Spinal cord (tissue), 10 donors: Measurements from ENCODE around the gene SLC25A1. TPM values are rescaled to one million over a fixed set of nuclear protein-coding genes. Genes with fewer than 3 reads are reported as not detected.

Source experiments
- DNase-seq, 6 donors: peaks; one replicate each; pipeline versions ENCODE4 v3.0.0 to v3.0.0-alpha.2; 2013 to 2015; ENCODE audit warnings: low spot score in 6 of 6, low read depth in 4 of 6
- H3K27ac ChIP-seq: one replicate; pipeline ENCODE4 v1.5.1; 2013; ENCODE audit warnings: low read depth, low read length, control low read depth
- H3K27me3 ChIP-seq: one replicate; pipeline ENCODE4 v1.6.1; 2013; ENCODE audit warnings: low read length; ENCODE audit not compliant: control insufficient read depth, insufficient read depth
- H3K36me3 ChIP-seq: one replicate; pipeline ENCODE4 v1.6.1; 2013; ENCODE audit warnings: low read length; ENCODE audit not compliant: control insufficient read depth, insufficient read depth
- H3K4me1 ChIP-seq: one replicate; pipeline ENCODE4 v1.6.1; 2013; ENCODE audit warnings: low read length; ENCODE audit not compliant: control insufficient read depth, insufficient read depth
- H3K4me3 ChIP-seq: one replicate; pipeline ENCODE4 v1.5.1; 2013; ENCODE audit warnings: low read depth, low read length, control low read depth
- H3K9me3 ChIP-seq: one replicate; pipeline ENCODE4 v1.6.1; 2013; ENCODE audit warnings: low read length; ENCODE audit not compliant: control insufficient read depth, insufficient read depth
- WGBS: methylation state at CpG from one replicate; pipeline ENCODE4 v1.1.5; 2013; ENCODE audit warnings: missing lambda C conversion rate; ENCODE audit not compliant: insufficient coverage; 5-methylcytosine and 5-hydroxymethylcytosine counted together
- long read RNA-seq, 4 donors: transcript quantifications; one replicate each; lab custom pipeline, GENCODE V29; 2026
- polyA plus RNA-seq, 2 donors: library from polyadenylated mRNA; unstranded; fragments of 120-200 nt; gene quantifications; one replicate each; pipeline ENCODE4 v1.2.1, GENCODE V29; 2013; ENCODE audit not compliant: insufficient read length in 2 of 2
- total RNA-seq, 2 donors: library from RNA; depleted of rRNA in 1 of 2; stranded (reverse); fragments of 120-200 nt in 1 of 2; fragments of >200 nt in 1 of 2; gene quantifications; one replicate each; pipeline versions ENCODE4 v1.2.3 to v1.2.4, GENCODE V29; 2013 to 2014
- donor health status: healthy.

Gene SLC25A1
- total RNA-seq (10 to 100 TPM; 31.4 to 60.5 TPM), polyA plus RNA-seq (100 to 1,000 TPM; 105 to 107 TPM)
- long read RNA-seq, donor 1, transcript SLC25A1-201 (9 exons, 1,648 nt): major isoform, 20 of 24 reads
- long read RNA-seq, donor 1, partial matches to known transcripts: 0 of 24 reads
- long read RNA-seq, donor 1, other reads (novel, unspliced or antisense): 0 of 24 reads
- long read RNA-seq, donor 2, transcript SLC25A1-201 (9 exons, 1,648 nt): major isoform, 17 of 26 reads
- long read RNA-seq, donor 2, partial matches to known transcripts: 7 of 26 reads
- long read RNA-seq, donor 2, other reads (novel, unspliced or antisense): 0 of 26 reads
- long read RNA-seq, donor 3, transcript SLC25A1-201 (9 exons, 1,648 nt): major isoform, 19 of 29 reads
- long read RNA-seq, donor 3, partial matches to known transcripts: 6 of 29 reads
- long read RNA-seq, donor 3, other reads (novel, unspliced or antisense): 0 of 29 reads
- long read RNA-seq, donor 4, transcript SLC25A1-201 (9 exons, 1,648 nt): major isoform, 15 of 18 reads
- long read RNA-seq, donor 4, partial matches to known transcripts: 0 of 18 reads
- long read RNA-seq, donor 4, other reads (novel, unspliced or antisense): 0 of 18 reads

DNA sequence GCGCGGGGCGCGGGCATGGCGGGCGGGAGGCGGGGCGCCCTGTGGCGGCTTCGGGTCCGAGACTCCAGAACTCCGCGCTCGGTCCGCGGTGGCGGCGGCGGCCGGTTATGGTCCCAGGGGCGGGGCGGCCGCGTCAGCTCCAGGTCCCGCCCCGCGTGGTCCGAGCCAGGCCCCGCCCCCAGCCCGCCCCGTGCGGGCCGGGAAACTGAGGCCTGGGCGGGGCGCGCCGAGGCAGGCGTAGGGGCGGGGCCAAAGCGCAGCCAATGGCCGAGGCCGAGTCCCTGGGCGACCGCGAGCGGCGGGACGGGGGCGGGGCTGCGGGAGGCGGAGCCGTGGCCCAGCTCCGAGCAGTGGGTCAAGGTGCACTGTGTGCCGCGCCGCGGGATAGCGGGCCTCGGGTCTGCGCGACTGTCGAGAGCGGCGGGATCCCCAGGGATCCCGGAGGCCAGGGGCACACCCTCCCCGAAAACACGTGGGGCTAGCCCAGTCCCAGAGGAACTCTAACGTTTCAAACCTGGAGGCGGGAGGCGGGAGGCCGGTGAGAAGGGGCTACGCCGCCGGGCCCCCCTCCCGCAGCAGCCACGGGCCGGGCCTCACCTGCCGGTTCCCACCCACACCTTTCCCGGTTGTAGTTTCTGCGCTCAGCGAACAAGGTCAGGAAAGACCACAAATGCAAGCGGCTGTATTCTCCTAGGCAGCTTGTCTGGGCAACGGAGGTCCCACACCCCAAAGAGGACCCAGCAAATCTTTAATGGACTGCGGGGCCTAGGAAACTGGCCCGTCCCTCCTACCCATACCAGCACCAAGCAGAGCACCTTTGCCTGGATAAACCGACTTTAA is at the start of gene SLC25A1:
TSS of gene SLC25A1 (minus strand) at position 80 of the 840 bp plus-strand sequence. CDS start at position 17, 63 bp downstream.
- DNase-seq: peak; percentile 72 to 96 (median 87)
- Histone ChIP-seq H3K4me1 (peaks cover 50% of the 10 kb centered on the region), H3K27ac (peak within 1 kb of the TSS; percentile 80), H3K9me3 (no peaks in the 10 kb centered on the region), H3K4me3 (peak within 1 kb of the TSS; percentile 51), H3K27me3 (no peaks in the 10 kb centered on the region), H3K36me3 (peaks cover 57% of the 10 kb centered on the region)
- under 1% methylated on average over 86 of the region's 86 CpGs for WGBS

GRCh38 chr22:19228179-19228578 is 49.6 kb upstream of the SLC25A1 start:
- no peak overlapping the region for H3K4me3 ChIP-seq
- DNase-seq: peak in 3 of 6 donors; percentile 6 to 74 (median 11)
- no peak overlapping the region for H3K27ac ChIP-seq
- 93% methylated on average over 2 of the region's 4 CpGs for WGBS
- H3K27me3 ChIP-seq: no peaks in the 10 kb centered on the region
- no peaks in the 10 kb centered on the region for H3K4me1 ChIP-seq
- H3K9me3 ChIP-seq: no peaks in the 10 kb centered on the region
- H3K36me3 ChIP-seq: peaks cover 23% of the 10 kb centered on the region

DNA sequence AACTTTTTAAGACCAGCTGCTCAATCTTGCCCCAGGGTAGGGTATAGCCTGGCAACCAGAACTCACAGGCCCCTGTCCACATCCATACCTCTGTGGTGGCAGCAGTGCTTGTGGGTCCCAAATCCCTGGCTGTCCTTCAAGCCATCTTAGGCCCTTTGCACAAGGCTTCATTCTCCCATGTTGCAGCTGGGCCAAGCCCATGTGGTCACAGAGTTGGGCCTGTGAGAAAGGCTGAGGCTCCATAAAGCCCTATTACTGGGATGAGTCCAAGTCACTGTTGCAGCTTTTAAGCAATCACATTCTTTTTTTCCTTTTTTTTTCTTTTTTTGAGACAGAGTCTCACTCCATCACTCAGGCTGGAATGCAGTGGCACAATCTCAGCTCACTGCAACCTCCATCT is 47.9 kb upstream of the SLC25A1 start:
- Histone ChIP-seq H3K27me3 (no peaks in the 10 kb centered on the region), H3K4me1 (no peaks in the 10 kb centered on the region), H3K9me3 (no peaks in the 10 kb centered on the region), H3K27ac (no peak overlapping the region), H3K4me3 (no peak overlapping the region), H3K36me3 (peaks cover 30% of the 10 kb centered on the region)
- no peak for DNase-seq

- Histone ChIP-seq H3K9me3 (no peaks in the 10 kb centered on the region), H3K36me3 (peaks cover 39% of the 10 kb centered on the region), H3K27ac (no peak overlapping the region), H3K27me3 (no peaks in the 10 kb centered on the region), H3K4me3 (no peak overlapping the region), H3K4me1 (no peaks in the 10 kb centered on the region)
- no peak for DNase-seq
- WGBS: 87% methylated on average over 2 of the region's 3 CpGs
These were observed 47.0 kb upstream of the SLC25A1 start for GRCh38 chr22:19225560-19225959.

DNA sequence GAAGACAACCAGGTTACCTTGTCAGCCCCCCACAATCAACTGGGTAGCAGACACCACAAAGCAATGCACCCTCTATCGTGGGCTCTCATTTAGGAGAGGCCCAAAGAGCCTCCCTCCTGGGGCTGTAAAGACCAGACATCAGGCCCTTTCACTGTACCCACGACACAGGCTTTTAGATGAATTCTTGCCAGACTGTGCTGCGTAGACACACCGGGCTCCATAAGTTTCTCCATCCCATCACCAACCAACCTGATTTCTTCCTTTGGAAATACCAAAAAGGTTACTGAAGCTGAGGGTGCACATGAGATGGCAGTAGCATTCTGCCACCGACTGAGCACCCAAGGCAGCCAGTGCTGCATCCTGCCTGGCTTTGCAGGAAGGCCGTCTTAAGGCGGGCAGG is 46.4 kb upstream of the SLC25A1 start:
- WGBS: 97% methylated on average over 7 of the region's 7 CpGs

DNA sequence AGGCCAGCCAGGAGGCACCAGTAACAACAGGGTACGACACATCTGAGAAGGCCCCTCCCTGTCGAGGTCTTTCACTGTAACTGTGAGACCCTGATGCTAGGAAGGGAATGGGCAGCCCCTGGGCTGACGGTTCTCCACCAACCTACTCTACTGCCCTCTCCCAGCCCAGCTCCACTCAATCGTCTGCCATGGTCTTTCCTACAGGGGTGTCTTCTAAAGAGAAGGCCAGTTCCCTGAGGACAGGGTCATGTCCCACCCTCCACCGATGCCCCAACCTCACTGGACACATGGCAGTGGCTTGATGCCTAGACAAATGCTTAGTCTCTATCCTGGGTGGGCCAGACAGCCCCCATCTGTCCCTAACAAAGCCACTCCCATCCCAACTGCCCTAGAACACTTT is 46.0 kb upstream of the SLC25A1 start:
- Histone ChIP-seq H3K27me3 (no peaks in the 10 kb centered on the region), H3K9me3 (no peaks in the 10 kb centered on the region), H3K4me3 (no peak overlapping the region), H3K4me1 (no peaks in the 10 kb centered on the region), H3K36me3 (peaks cover 44% of the 10 kb centered on the region), H3K27ac (no peak overlapping the region)
- WGBS: 94% methylated on average over 5 of the region's 5 CpGs
- no peak for DNase-seq

More for the DNA sequence above, 46.4 kb upstream of the SLC25A1 start:
- Histone ChIP-seq H3K36me3 (peaks cover 42% of the 10 kb centered on the region), H3K4me1 (no peaks in the 10 kb centered on the region), H3K27me3 (no peaks in the 10 kb centered on the region), H3K9me3 (no peaks in the 10 kb centered on the region), H3K4me3 (no peak overlapping the region), H3K27ac (no peak overlapping the region)
- no peak for DNase-seq

GRCh38 chr22:19223617-19224016 is 45.1 kb upstream of the SLC25A1 start:
- WGBS: 97% methylated on average over 5 of the region's 6 CpGs
- Histone ChIP-seq H3K27me3 (no peaks in the 10 kb centered on the region), H3K36me3 (peaks cover 44% of the 10 kb centered on the region), H3K4me3 (no peak overlapping the region), H3K4me1 (no peaks in the 10 kb centered on the region), H3K27ac (no peak overlapping the region), H3K9me3 (no peaks in the 10 kb centered on the region)
- no peak for DNase-seq

GRCh38 chr22:19223110-19223509 is 44.6 kb upstream of the SLC25A1 start:
- Histone ChIP-seq H3K27me3 (no peaks in the 10 kb centered on the region), H3K4me1 (no peaks in the 10 kb centered on the region), H3K9me3 (no peaks in the 10 kb centered on the region), H3K4me3 (no peak overlapping the region), H3K27ac (no peak overlapping the region), H3K36me3 (peaks cover 44% of the 10 kb centered on the region)
- WGBS: 90% methylated on average over 9 of the region's 9 CpGs
- DNase-seq: no peak

DNA sequence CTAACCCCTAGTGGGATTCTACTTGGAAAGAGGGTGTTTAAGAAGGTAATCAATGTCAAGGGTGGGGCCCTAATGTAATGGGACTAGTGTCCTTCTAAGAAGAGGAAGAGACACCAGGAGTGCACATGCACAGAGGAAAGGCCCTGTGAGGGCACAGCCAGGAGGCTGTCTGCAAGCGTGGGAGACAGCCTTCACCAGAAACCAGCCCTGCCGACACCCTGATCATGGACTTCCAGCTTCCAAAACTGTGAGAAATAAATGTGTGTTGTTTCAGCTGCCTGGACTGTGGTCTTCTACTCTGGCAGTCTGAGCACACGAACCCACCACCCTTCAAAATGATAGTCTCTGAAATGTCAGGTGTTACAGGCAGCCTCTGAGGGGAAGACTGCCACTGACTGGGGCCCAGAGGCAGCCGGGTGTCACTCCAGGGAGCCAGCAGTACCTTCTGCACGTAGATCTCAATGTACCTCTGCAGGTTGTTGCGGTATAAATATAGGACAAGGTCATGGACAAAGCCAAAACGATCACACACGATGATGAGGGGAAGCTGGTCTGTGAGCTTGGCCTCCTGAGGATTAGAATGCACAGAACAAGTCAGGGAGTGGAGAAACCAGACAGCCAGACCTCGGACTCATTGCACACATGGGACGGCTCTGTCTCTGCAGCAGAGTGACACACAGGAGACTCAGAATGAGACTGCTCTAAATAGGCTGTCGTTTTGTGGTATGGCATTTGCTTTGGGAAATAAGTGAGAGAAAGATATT is 43.9 kb upstream of the SLC25A1 start:
- Histone ChIP-seq H3K9me3 (no peaks in the 10 kb centered on the region), H3K27ac (no peak overlapping the region), H3K4me1 (no peaks in the 10 kb centered on the region), H3K4me3 (no peak overlapping the region), H3K36me3 (peaks cover 42% of the 10 kb centered on the region), H3K27me3 (no peaks in the 10 kb centered on the region)
- DNase-seq: no peak
- WGBS: 95% methylated on average over 10 of the region's 11 CpGs
